ENCODE results near the gene IDH3A. TPM values are rescaled to one million over a fixed set of nuclear protein-coding genes. Genes with fewer than 3 reads are reported as not detected.

The IDH3A gene
- total RNA-seq, 2 donors from 2014 or later: 61.9 to 176 TPM

DNA sequence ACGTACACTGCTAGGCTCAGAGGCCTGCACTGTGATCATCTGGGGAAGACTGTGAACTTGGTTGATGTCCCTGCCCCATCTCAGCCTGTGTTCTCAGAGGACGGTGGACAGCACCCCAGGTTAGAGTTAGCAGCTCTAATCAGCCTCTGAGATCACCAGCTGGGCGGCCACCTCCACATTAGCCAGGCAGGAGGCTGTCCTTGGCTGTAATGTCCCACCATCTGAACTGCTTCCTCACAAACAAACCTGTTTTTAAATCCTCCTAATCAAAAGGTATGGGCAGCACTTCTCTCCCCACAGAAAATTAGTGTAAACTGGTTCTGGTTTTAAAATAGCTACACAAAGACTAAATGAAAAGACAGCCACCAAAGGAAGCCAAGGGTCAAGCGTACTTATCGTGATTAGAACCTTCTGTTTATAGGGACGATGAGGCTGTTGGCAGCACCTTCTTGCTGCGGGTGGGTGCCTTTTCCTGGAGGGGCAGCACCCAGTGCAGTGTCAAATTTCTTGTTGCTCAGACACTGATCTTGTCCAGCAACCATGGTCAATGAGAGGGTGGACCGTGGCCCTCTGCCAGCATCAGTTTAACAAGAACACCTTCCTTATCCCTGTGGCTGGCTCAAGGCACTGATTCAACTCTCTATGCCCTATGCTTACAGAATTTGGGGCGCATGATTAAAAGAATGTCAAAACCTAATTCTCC lies 60.6 kb downstream of the IDH3A start:
- Mint-ChIP-seq H3K4me1 (no peaks in the 10 kb centered on the region), H3K27me3 (peaks cover 12% of the 10 kb centered on the region), H3K4me3 (no peak overlapping the region), H3K27ac (no peak overlapping the region), H3K9me3 (no peaks in the 10 kb centered on the region), H3K36me3 (ENCODE audit: low read depth) (no peaks in the 10 kb centered on the region)
- no peak for ATAC-seq (replicated peaks)

DNA sequence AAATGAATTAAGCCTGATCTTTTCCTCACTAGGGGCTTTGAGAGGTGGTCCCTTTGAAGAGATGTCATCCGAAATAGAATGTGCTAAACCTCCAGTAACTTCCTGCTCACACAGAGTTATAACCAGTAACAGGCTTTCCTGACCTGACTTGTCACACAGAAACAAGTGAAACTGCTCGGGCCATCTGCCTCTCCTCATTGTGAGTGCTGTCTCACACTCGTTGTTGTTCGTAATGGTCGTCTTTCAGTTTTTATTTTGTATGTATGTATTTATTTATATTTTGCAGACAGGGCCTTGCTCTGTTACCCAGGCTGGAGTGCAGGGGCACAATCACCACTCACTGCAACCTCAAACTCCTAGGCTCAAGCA lies 61.2 kb downstream of the IDH3A start:
- no peaks in the 10 kb centered on the region for H3K4me1 Mint-ChIP-seq
- no peak overlapping the region for H3K27ac Mint-ChIP-seq
- H3K36me3 Mint-ChIP-seq (ENCODE audit: low read depth): no peaks in the 10 kb centered on the region
- no peaks in the 10 kb centered on the region for H3K9me3 Mint-ChIP-seq
- H3K27me3 Mint-ChIP-seq: peaks cover 12% of the 10 kb centered on the region
- ATAC-seq (replicated peaks): no peak
- H3K4me3 Mint-ChIP-seq: no peak overlapping the region

DNA sequence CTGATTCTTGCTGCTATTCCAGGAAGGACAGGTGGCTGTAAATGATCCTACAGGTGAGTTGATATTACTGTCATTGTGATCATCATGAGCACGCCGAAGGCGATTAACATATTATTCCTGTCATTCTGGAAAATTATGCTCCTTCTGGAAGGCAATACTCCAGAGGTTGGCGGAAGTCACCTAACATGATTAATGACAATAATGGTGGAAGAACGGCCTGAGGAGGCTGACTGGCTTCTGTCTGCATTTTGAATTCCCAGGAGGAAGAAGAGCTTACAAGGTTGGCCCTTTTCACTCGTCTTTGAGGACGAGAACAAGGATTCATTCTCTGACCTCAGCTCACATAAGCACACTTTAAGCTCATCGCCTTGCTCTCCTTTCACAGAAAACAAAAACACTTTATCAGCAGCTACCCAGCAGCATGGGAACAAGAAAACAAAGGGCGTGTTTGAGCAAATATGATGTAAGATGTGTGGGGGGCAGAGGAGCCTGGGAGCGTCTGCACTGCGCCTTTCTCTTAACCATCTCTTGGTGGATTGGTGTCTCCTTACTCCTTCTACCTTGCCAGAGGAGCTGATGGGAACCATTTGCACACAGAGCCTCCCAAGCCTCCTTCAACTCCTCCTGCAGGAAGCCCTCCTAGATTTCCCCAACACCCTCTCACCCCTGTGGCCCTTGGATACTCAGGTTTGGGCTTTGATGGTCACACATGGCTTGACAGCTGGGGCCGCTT lies 62.2 kb downstream of the IDH3A start:
- Mint-ChIP-seq H3K36me3 (ENCODE audit: low read depth) (no peaks in the 10 kb centered on the region), H3K27me3 (peaks cover 12% of the 10 kb centered on the region), H3K4me1 (no peaks in the 10 kb centered on the region), H3K9me3 (no peaks in the 10 kb centered on the region), H3K27ac (no peak overlapping the region), H3K4me3 (no peak overlapping the region)
- ATAC-seq (replicated peaks): no peak

DNA sequence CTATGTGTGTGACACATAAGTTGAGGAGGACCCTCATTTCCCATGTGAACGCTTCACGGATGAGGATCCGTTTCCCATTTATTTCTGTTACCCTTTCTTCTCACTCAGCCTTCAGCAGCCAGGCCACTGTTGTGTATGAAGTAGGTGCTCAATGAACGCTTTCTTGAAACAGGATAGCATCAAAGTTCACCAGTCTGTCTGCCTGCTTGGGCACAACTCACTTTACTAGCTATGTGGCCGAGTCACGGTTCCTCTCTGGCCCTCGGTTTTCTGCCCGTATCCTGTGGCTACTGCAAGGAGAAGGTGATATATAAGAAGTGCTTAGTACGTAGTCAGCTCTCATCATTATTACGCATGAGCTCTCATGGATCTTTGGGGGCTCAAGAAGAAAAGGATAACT lies 62.8 kb downstream of the IDH3A start:
- Mint-ChIP-seq H3K27me3 (peaks cover 12% of the 10 kb centered on the region), H3K9me3 (no peaks in the 10 kb centered on the region), H3K4me3 (no peak overlapping the region), H3K27ac (no peak overlapping the region), H3K36me3 (ENCODE audit: low read depth) (no peaks in the 10 kb centered on the region), H3K4me1 (no peaks in the 10 kb centered on the region)
- ATAC-seq (replicated peaks): no peak

DNA sequence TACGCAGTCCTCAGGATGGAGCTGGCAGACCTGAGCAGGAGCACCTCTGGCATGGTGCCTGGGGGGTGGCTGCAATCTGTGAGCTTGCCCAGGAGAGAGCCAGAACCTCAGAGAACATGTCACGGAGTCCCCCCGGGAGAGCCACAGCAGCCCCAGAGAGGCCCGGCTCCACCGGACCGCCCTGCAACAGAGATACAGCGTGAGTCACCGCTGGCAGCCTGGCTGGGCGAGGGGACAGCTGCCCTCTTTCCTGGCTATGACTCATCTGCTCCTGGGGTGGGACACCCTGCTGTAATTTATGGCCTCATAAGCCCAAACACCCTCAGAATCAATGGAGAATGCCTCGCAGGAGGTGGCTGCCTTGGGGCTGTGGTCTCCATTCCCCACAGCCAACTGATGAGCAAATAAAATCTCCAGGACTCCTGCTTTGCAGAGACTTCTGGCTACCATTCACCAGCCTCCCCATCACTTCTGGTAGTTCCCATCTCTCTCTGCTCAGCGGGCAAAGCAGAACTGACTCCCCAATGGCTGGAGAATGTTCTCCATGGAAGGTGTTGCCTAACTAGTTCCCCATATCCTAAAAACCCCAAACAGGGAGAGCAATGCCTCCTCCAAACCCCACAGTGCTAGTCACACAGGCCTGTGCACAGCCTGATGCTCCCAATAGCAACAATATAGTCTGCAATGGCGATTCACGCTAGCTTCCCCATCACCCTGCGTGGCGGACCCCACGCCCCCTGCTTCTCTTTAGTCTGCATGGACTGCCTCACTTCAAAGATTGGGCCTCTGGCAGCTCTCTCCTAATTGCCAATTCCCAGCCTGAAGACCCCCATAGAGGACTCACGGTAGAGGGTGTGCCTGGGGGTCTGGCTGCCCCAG lies 63.6 kb downstream of the IDH3A start:
- no peak overlapping the region for H3K27ac Mint-ChIP-seq
- H3K36me3 Mint-ChIP-seq (ENCODE audit: low read depth): no peaks in the 10 kb centered on the region
- no peak overlapping the region for H3K4me3 Mint-ChIP-seq
- no peaks in the 10 kb centered on the region for H3K4me1 Mint-ChIP-seq
- H3K27me3 Mint-ChIP-seq: peaks cover 12% of the 10 kb centered on the region
- ATAC-seq (replicated peaks): no peak
- no peaks in the 10 kb centered on the region for H3K9me3 Mint-ChIP-seq

DNA sequence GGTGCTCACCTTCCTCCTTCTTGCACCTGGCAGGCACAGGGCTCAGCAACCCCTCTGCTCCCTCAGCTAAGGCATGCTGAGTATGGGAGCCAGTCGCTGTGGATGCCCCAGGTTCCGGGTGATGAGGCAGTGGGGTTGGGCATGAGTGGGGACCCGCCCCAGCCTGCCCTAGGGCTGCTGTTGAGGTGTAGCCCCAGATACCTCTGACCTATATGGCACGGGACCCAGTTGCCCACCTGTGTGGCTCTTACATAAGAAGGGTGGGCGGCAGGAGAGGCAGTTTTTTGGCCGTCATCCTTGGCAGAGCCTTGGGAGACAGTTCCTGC lies 64.2 kb downstream of the IDH3A start:
- no peaks in the 10 kb centered on the region for H3K36me3 Mint-ChIP-seq (ENCODE audit: low read depth)
- H3K27me3 Mint-ChIP-seq: peaks cover 12% of the 10 kb centered on the region
- no peaks in the 10 kb centered on the region for H3K9me3 Mint-ChIP-seq
- no peak overlapping the region for H3K4me3 Mint-ChIP-seq
- H3K4me1 Mint-ChIP-seq: no peaks in the 10 kb centered on the region
- no peak for ATAC-seq (replicated peaks)
- H3K27ac Mint-ChIP-seq: no peak overlapping the region

DNA sequence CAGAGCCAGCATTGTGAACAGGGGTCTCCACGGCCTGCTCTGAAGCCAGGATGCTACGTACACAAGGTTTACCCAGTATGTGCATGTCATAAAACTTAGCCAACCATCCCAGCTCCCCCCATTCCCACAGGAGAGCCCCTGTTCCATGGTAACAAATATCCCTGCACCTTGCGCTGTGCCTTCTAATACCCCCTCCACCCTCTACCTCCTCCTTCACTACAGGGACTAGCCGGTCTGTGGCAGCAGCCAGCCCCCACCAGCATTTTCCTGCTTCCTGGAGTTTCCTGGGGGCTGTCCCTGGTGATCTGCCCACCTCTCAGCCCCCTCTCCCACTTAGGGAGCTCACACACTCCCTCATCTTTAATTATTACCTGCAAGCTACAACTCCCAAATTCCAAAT lies 64.8 kb downstream of the IDH3A start:
- Mint-ChIP-seq H3K9me3 (no peaks in the 10 kb centered on the region), H3K36me3 (ENCODE audit: low read depth) (no peaks in the 10 kb centered on the region), H3K4me1 (no peaks in the 10 kb centered on the region), H3K27ac (no peak overlapping the region), H3K27me3 (peaks cover 12% of the 10 kb centered on the region), H3K4me3 (no peak overlapping the region)
- ATAC-seq (replicated peaks): no peak

DNA sequence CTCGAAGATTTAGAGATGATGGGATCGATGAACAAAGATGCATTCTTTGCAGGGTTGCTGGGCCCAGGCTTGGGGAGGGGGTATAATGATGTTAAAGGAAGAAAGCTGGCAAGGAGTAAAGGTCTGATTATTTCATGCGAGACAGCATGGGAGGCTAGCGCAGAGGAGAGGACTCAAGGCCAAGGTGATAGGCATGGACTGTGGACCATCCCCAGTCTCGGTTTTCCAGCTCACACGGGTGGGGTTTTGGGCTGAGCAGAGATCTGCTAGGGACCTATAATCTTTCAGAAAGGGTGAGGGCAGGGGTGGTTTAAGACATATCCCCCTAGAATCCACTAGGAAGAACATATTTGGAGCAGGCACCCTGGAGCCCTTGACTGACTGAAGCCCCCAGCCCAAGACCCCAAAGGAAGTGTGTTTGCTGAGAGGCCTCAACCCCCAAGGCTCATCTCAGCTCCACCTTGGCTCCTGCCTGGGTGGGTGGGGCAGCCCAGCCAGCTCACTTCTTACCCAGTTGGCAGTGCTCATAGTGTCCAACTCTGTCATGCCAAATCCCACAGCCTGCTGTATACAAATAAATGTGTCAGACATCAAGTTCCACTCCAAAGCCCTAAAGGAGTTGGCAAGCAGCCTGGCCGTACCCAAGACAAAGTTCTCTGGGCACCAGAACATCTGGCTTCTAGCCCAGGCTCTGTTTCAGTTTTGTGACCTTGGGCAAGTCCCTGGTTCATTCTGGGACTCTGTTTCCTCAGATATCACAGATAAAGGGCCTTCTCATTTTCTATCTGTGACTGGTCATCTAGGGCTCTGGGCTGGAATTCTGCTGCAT lies 67.3 kb downstream of the IDH3A start:
- Mint-ChIP-seq H3K27ac (no peak overlapping the region), H3K36me3 (ENCODE audit: low read depth) (no peaks in the 10 kb centered on the region), H3K4me1 (no peaks in the 10 kb centered on the region), H3K4me3 (no peak overlapping the region), H3K27me3 (peaks cover 5% of the 10 kb centered on the region), H3K9me3 (no peaks in the 10 kb centered on the region)
- no peak for ATAC-seq (replicated peaks)

DNA sequence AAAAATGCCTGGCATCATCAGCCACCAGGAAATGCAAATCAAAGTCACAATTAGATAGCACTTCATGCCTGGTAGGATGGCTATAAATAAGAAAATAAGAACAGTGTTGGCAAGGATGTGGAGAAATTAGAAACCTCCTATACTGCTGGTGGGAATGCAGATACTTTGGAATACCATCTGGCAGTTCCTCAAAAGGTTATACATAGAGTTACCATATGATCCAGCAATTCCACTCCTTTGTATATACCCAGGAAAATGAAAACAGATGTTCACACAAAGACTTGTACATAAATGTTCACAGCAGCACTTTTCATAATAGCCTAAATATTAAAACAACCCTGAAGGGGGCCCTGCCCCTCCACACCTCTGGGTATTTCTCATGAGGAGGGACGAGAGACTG lies 71.6 kb downstream of the IDH3A start:
- no peak for ATAC-seq (replicated peaks)
- Mint-ChIP-seq H3K27ac (no peak overlapping the region), H3K4me1 (no peaks in the 10 kb centered on the region), H3K9me3 (no peaks in the 10 kb centered on the region), H3K4me3 (no peak overlapping the region), H3K36me3 (ENCODE audit: low read depth) (no peaks in the 10 kb centered on the region), H3K27me3 (no peaks in the 10 kb centered on the region)

Other genes starting within 250 kb of the IDH3A start
- gene TBC1D2B, start 71.7 kb upstream of the IDH3A start, total RNA-seq: 100 to 1,000 TPM in 1 of 2 donors, 10 to 100 TPM in 1; 86.1 to 109 TPM
- not detected for gene SH2D7, start 56.8 kb upstream of the IDH3A start, total RNA-seq
- gene CIB2, start 17.9 kb upstream of the IDH3A start, total RNA-seq: 1 to 10 TPM in 1 of 2 donors, under 1 TPM in 1; 0.65 to 1.7 TPM
- not detected for gene ACSBG1, start 85.2 kb downstream of the IDH3A start, total RNA-seq
- gene DNAJA4, start 115.2 kb downstream of the IDH3A start, total RNA-seq: 10 to 100 TPM; 30.2 to 49.9 TPM
- 10 to 100 TPM; 33.7 to 54.7 TPM for gene SKIC8, start 150.2 kb downstream of the IDH3A start, total RNA-seq
- gene CRABP1, start 191.0 kb downstream of the IDH3A start, total RNA-seq: not detected

Data from activated T-helper 17 cell treated with anti-CD3 and anti-CD28 coated beads, Interleukin-2, amount 50 U/mL, for 72 hours (primary cell).